ENCODE results near the gene G0S2.

G0S2 gene

GRCh38 chr1:209703834-209704504, 28.8 kb downstream of the G0S2 start:
- Histone ChIP-seq H3K27me3 (ENCODE audit: insufficient read depth, poor library complexity, severe bottlenecking) (peaks cover 3% of the 10 kb centered on the region), H3K27ac (replicated peaks) (no peak overlapping the region), H3K4me3 (replicated peaks; ENCODE audit: insufficient read depth, low read length) (no peak overlapping the region)
- no peak for DNase-seq (ENCODE audit: low read depth in 1 of 2, low spot score in 1 of 2)
- no peak for TF ChIP-seq POLR2AphosphoS5 (IDR thresholded peaks at IDR 0.05; ENCODE audit: low read depth)
- TF ChIP-seq CTCF (IDR thresholded peaks at IDR 0.05; ENCODE audit: insufficient read depth, low read length), result no peak

GRCh38 chr1:209704584-209704983, 29.4 kb downstream of the G0S2 start, which contains the start of gene HSD11B1:
TSS of gene HSD11B1 (plus strand) at chr1:209704846. CDS start at chr1:209704943, 97 bp downstream.
- TF ChIP-seq GABPA (IDR thresholded peaks at IDR 0.05; ENCODE audit: low read depth) (no peak), POLR2AphosphoS5 (IDR thresholded peaks at IDR 0.05; ENCODE audit: low read depth) (no peak)
- DNase-seq (ENCODE audit: low read depth in 1 of 2, low spot score in 1 of 2), result peak in 1 of 2 experiments; percentile 35
- Histone ChIP-seq H3K4me3 (replicated peaks; ENCODE audit: insufficient read depth, low read length) (no peak within 1 kb of the TSS), H3K27me3 (ENCODE audit: insufficient read depth, poor library complexity, severe bottlenecking) (peaks cover 3% of the 10 kb centered on the region), H3K27ac (replicated peaks) (no peak within 1 kb of the TSS)

GRCh38 chr1:209705033-209705598, 29.9 kb downstream of the G0S2 start:
- Histone ChIP-seq H3K27me3 (ENCODE audit: insufficient read depth, poor library complexity, severe bottlenecking) (peaks cover 3% of the 10 kb centered on the region), H3K27ac (replicated peaks) (no peak overlapping the region), H3K4me3 (replicated peaks; ENCODE audit: insufficient read depth, low read length) (no peak overlapping the region)
- no peak for DNase-seq (ENCODE audit: low read depth in 1 of 2, low spot score in 1 of 2)
- TF ChIP-seq GABPA (IDR thresholded peaks at IDR 0.05; ENCODE audit: low read depth) (no peak), CTCF (IDR thresholded peaks at IDR 0.05; ENCODE audit: insufficient read depth, low read length) (no peak), POLR2AphosphoS5 (IDR thresholded peaks at IDR 0.05; ENCODE audit: low read depth) (no peak), REST (IDR thresholded peaks at IDR 0.05; ENCODE audit: insufficient replicate concordance, low read depth) (no peak), SPI1 (IDR thresholded peaks at IDR 0.05; ENCODE audit: borderline replicate concordance, low read depth) (no peak)

- no peak for DNase-seq (ENCODE audit: low read depth in 1 of 2, low spot score in 1 of 2)
- Histone ChIP-seq H3K27me3 (ENCODE audit: insufficient read depth, poor library complexity, severe bottlenecking) (peaks cover 3% of the 10 kb centered on the region), H3K4me3 (replicated peaks; ENCODE audit: insufficient read depth, low read length) (no peak overlapping the region), H3K27ac (replicated peaks) (no peak overlapping the region)
- TF ChIP-seq SPI1 (IDR thresholded peaks at IDR 0.05; ENCODE audit: borderline replicate concordance, low read depth) (no peak), POLR2AphosphoS5 (IDR thresholded peaks at IDR 0.05; ENCODE audit: low read depth) (no peak), CTCF (IDR thresholded peaks at IDR 0.05; ENCODE audit: insufficient read depth, low read length) (no peak), GABPA (IDR thresholded peaks at IDR 0.05; ENCODE audit: low read depth) (no peak), REST (IDR thresholded peaks at IDR 0.05; ENCODE audit: insufficient replicate concordance, low read depth) (no peak)
Observed at GRCh38 chr1:209706622-209707021, 31.4 kb downstream of the G0S2 start.

Measured in HL-60 (cell line).